H1 (cell line): ENCODE data around the gene GNG10. TPM values are rescaled to one million over a fixed set of nuclear protein-coding genes. Genes with fewer than 3 reads are reported as not detected.

Experiments used
- ATF2 ChIP-seq: IDR thresholded peaks from 2 replicates; pipeline ENCODE4 v1.6.1; 2012; ENCODE audit warnings: low read length, inconsistent platforms
- BACH1 ChIP-seq: IDR thresholded peaks from 2 replicates; pipeline ENCODE4 v1.6.1; 2012; ENCODE audit warnings: low read length, improper control_type of control experiment
- BCL11A ChIP-seq, 2 experiments: IDR thresholded peaks; one replicate each; pipeline ENCODE4 v1.6.1; 2011; ENCODE audit warnings: low read depth in 2 of 2, low read length in 2 of 2, mild to moderate bottlenecking in 2 of 2
- BRCA1 ChIP-seq: IDR thresholded peaks from 2 replicates; pipeline ENCODE4 v1.6.1; 2012; ENCODE audit warnings: low read depth, low read length, improper control_type of control experiment
- GTF2F1 ChIP-seq: IDR thresholded peaks from 2 replicates; pipeline ENCODE4 v1.6.1; 2012; ENCODE audit warnings: low read depth, low read length, improper control_type of control experiment, borderline replicate concordance
- HDAC6 ChIP-seq: IDR thresholded peaks from one replicate; pipeline ENCODE4 v1.7.1; 2012; ENCODE audit warnings: low read depth, mild to moderate bottlenecking, inconsistent platforms, low read length, moderate library complexity
- NANOG ChIP-seq: IDR thresholded peaks from 2 replicates; pipeline ENCODE4 v1.6.1; 2011; ENCODE audit warnings: low read length, low read depth, mild to moderate bottlenecking, inconsistent platforms; ENCODE audit not compliant: insufficient read depth, poor library complexity, severe bottlenecking
- POLR2A ChIP-seq, 2 experiments: IDR thresholded peaks; 1 replicate in 1 of 2; 2 replicates in 1 of 2; pipeline ENCODE4 v1.6.1; 2011; ENCODE audit warnings: low read depth in 2 of 2, low read length in 2 of 2, mild to moderate bottlenecking in 2 of 2; ENCODE audit errors: control extremely low read depth in 1 of 2
- RNF2 ChIP-seq: fragments of 200-900, 300-1000 bp; sonication (generic); IDR thresholded peaks from 2 replicates; pipeline ENCODE4 v1.7.1; 2016; ENCODE audit warnings: borderline replicate concordance, low read depth, mild to moderate bottlenecking, antibody characterized with exemption, low read length; ENCODE audit not compliant: poor library complexity, severe bottlenecking; ENCODE audit errors: missing control alignments
- SIN3A ChIP-seq, 2 experiments: IDR thresholded peaks in 1 of 2; conservative IDR thresholded peaks in 1 of 2; 2 replicates each; pipeline ENCODE4 v1.6.1; 2011 to 2012; ENCODE audit warnings: low read length in 2 of 2, improper control_type of control experiment in 1 of 2, low read depth in 1 of 2, mild to moderate bottlenecking in 1 of 2
- TCF12 ChIP-seq: IDR thresholded peaks from 2 replicates; pipeline ENCODE4 v1.6.1; 2011; ENCODE audit warnings: low read depth, mild to moderate bottlenecking, low read length
- polyA plus RNA-seq, 7 experiments: library from polyadenylated mRNA; depleted of rRNA in 3 of 7; stranded (reverse) in 5 of 7; unstranded in 2 of 7; fragments of >200 nt in 5 of 7; fragments of 200-250 nt in 2 of 7; gene quantifications; 1 replicate in 5 of 7; 2 replicates in 1 of 7; 4 replicates in 1 of 7; pipeline versions ENCODE4 v1.2.1 to v1.2.3, GENCODE V29; 2011 to 2013; ENCODE audit warnings: missing spikeins in 2 of 7, mixed read lengths in 2 of 7
- total RNA-seq: library from RNA; stranded (reverse); fragmentation: NEBNext Ultra II Directional; extraction: Animal tissue kit (Norgen Biotek cat#: 25700); gene quantifications from 2 replicates; pipeline ENCODE4 v1.2.1, GENCODE V29; 2021

The GNG10 gene
- total and polyA plus RNA-seq, 2 of the 8 experiments (the other 6 are each of a cell fraction or from before 2014, with no cell fraction given), result 24.7 to 28.5 TPM

GRCh38 chr9:111631214-111631971, 30.0 kb upstream of the GNG10 start, which contains the start of gene DNAJC25 (continued):
- TF ChIP-seq TCF12 (no peak), BRCA1 (no peak), ATF2 (no peak; the same call in 1 of the 2 replicates), RNF2 (no peak), BACH1 (no peak), GTF2F1 (no peak), HDAC6 (no peak), POLR2A (IDR thresholded peaks at IDR 0.05; ENCODE audit: control extremely low read depth in 1 of 2, low read depth in 2 of 2, low read length in 2 of 2) (peak; percentile 100), BCL11A (IDR thresholded peaks at IDR 0.05; ENCODE audit: low read depth in 2 of 2, low read length in 2 of 2) (no peak), SIN3A (conservative IDR thresholded peaks at IDR 0.05 in 1 of 2, IDR thresholded peaks at IDR 0.05 in 1 of 2; ENCODE audit: low read depth in 1 of 2, low read length in 2 of 2) (peak in 1 of 2 experiments; percentile 66; a peak in 2 of 4 replicates), NANOG (no peak)
